ENCODE measurements around the gene XPA.
"Not testable (repeated sequence)": the region's sequence is repeated elsewhere in the genome, so short reads cannot be mapped to it uniquely, and the experiment has no call there.

XPA gene

DNA sequence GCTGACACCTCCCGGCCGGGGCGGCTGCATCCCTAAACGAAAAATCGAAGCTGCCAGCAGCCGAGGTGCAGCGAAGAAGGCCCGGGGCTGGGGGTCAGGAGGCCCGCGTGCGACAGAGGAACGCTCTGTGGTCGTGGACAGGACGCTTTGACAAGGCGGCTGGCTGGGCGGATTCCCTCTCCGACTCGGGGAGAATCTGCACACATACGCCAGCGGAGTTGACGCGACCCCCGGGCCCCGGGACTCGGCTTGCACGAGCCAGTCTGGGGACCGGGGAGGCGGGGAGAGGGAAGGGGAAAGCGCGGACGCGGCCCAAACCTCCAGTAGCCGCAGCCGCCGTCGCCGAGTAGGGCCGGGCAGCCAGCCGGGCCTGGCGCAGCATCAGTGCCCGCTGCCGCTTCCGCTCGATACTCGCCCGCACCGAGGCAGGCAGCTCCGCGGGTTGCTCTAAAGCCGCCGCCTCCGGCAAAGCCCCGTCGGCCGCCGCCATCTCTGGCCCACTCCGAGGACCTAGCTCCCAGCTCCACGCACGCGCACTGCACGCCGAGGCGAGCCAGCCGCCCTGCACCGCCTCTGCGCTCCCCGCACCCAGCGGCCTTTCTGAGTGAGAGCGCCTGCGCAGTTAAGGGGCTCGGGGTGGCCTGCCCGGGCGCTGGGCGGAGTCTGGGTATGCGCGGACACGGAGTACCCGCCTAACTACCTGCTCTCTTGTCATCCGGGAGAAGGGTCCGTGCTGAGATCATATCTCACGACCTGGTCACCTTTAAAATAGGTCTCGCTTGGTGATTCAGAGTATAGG lies at the start of gene XPA:
XPA (minus strand) TSS at position 538 of the 799 bp plus-strand sequence; CDS start at position 490, 48 bp downstream.
- peak; percentile 96 for DNase-seq (ENCODE audit: extremely low spot score, insufficient read length, low read depth)
- peak; percentile 95 for FAIRE-seq

DNA sequence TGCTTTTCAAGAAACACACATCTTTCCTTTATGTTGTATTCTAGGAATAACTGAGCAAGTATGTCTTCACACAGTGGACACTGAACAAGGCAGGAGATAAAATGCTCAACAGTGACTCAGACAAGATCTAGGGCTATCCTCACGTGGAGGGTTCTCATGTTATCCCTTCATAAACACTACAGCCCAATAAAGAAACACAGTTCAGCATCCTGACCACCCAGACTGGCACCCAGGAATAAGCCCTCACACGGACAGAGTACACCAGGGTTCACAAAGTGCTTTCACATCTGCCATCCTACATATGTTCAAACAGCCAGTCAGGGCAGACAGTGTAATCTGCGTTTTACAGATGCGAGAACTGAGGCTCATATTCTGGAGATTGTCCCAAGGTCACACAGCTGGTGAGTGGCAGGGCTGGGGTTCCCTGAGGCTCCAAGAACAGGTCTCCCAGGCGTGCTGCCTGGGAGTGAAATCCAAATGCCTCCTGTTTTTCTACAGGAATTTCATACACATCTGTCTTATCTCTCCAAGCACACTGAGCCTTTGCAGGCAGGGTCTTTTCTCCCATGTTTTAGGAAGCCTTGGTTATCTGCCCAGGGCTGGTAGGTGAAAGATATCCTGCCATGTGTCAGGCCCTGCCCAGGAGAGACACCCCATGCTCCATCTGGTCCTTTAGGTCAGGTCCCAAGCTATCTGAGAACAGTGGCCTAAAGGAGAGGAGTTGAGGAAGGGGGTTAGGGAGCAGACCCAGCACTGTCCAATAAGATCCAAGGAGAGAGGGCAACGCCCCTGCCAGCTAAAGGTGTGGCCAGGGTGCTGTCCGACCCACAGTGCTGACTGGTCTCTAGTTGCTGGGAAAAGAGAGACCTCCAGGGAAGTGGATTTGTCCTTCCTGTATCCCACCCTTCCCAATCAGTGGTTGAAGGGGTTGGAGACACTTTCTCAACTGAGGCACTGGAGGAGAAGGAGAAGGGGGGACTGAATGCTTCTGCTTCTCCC lies 47.9 kb upstream of the XPA start:
- DNase-seq (ENCODE audit: extremely low spot score, insufficient read length, low read depth) = no peak
- FAIRE-seq = no peak

DNA sequence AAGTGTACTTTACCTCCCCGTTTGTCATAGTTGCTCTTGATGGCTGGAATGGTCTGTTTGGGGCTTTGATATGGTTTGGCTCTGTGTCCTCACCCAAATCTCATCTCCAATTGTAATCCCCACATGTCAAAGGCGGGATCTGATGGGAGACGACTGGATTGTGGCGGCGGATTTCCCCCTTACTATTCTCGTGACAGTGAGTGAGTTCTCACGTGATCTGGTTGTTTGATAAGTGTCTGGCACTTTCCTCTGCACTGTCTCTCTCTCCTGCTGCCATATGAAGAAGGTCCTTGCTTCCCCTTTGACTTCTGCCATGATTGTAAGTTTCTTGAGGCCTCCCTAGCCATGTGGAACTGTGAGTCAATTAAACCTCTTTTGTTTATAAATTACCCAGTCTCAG lies 46.9 kb upstream of the XPA start:
- not testable (repeated sequence) for FAIRE-seq; DNase-seq (ENCODE audit: extremely low spot score, insufficient read length, low read depth)

DNA sequence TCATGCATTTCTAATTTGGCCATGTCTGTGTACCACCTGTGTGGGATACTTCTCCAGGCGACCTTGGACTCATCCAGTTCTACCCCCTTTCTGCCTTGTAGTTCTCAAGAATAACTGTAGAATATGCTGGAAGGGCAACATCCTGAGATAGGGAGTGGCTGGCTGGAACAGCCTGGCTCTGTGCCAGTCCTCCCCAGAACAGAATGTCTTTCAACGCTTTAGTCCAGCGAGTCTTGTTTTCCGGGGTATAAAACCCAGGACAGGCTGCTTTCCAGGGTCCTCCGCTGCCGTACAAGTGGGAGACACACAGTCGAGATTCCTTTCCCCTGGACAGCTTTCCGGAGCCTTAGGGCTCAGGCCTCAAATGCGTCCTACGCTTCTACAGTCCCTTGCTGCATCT lies 45.4 kb upstream of the XPA start:
- DNase-seq (ENCODE audit: extremely low spot score, insufficient read length, low read depth) (no peak), FAIRE-seq (no peak)

DNA sequence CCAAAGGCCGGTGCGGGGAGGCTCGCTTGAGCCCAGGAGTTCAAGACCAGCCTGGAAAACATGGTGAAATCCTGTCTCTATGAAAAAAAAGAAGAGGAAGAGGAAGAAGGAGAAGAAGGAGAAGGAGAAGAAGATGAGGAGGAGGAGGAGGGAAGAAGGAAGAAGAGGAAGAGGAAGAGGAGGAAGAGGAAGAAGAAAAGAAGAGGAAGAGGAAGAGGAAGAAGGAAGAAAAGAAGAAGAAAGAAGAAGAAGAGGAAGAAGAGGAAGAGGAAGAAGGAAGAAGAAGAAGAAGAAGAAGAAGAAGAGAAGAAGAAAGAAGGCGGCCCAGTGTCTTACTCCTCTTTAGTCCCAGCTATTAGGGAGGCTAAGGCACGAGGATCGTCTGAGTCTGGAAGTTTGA lies 44.8 kb upstream of the XPA start:
- FAIRE-seq (no peak), DNase-seq (ENCODE audit: extremely low spot score, insufficient read length, low read depth) (no peak)

DNA sequence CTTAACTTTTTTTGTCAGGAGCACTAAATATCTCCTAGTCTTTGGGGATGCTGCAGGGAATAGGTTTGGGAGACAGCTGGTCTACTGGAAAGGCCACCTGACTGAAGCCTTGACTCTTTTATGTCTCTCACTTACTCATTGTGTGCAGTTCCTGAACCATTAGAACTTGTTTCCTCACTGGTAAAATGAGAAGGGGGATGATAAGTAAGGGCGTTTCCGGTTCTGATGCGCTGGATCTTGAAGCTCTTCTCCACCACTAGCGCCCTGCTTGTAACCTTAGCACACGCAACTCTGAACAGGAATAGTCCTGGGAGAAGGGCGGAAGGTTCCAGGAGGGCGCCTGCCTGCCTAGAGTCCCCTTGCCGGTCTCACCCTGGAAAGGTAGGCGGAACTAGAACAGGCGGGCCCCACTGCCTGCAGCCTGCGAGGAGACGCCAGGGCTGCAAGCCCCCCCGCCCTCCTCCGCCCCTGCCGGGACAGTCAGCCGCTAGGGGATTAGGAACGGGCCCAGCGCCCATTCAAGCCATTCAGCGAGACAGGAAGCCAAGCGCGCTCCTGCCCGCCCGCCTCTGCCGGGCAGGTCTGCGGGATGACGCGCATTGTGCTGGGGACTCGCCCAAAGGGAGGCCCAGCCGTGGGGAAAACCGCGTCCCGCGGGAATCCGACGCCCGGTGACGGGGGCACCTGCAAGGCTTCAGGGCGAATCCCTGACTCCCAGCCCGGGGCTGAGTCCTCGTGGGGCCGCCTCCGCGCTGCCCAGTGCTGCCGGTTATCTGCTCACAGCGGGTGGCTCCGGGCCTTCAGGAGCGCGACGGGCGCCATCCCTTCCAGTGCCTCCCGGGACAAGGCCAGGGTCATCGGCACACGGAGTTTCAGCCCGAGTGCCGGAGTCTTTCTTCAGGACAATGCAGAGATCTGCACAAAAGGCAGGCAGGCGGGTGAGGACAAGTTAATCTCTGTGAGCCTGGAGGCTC lies 44.0 kb upstream of the XPA start:
- FAIRE-seq (no peak), DNase-seq (ENCODE audit: extremely low spot score, insufficient read length, low read depth) (no peak)

DNA sequence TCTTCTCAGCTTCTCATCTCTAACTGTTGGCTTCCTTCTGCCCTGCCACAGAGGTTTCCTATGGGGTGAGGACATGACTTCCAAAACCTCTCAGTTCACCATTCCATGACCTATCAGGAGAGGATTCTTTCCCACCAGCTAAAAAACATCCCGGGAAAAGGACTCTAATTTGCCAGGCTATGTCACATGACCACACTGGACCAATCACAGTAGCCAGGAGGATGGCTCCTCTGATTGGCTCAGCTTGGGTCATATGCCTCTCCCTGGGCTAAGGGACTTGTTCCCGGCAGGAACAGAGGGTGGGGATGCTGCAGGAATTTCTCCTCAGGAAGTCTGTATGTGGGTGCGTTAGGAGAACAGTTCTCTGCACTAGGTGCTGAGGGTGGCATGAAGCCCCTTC lies 40.3 kb upstream of the XPA start:
- no peak for DNase-seq (ENCODE audit: extremely low spot score, insufficient read length, low read depth)

DNA sequence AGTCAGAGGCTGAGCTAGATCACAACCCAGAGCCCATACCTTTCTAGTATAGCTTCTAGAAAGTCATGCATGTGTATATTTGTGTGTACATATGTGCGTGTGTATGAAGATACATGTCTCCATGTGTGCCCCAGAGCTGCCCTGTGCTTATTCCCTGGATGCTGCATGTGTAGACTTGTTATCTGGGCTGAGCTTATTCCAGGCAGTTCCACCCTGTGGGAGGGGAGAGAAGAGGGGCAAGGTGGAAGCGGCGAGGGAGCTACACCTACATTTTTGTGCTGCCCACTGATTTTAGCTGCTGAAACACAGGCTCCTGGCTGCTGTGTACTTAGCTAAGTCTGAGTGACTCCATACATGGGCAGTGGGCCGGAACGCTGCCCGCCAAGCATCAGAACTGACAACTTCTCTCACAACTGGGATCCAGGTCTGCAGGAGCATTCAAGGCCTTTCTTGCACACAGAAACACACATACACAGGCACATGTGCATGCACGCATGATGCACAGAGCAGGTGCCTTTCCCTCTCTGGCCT lies 38.0 kb upstream of the XPA start:
- FAIRE-seq (no peak), DNase-seq (ENCODE audit: extremely low spot score, insufficient read length, low read depth) (no peak)

More for the DNA sequence above, 40.3 kb upstream of the XPA start:
- FAIRE-seq = no peak

DNA sequence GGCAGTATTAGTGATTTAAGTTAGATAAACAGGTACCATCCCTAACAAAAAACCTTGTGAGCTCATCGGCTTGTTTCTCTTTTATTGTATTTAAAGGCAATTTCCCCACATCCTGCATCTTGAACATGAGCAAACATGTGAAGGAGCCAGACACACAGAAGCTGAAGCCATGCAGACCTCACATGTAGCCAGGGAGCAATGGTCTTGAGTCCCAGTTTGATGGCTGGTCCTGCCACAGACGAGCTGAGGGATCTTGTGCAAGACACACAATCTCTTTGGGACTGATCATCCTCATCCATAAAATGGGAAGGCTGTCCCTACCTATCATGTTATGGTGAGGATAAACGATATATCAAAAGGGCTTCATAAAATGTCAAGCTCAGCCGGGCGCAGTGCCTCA lies 29.6 kb upstream of the XPA start:
- FAIRE-seq (no peak), DNase-seq (ENCODE audit: extremely low spot score, insufficient read length, low read depth) (no peak)

DNA sequence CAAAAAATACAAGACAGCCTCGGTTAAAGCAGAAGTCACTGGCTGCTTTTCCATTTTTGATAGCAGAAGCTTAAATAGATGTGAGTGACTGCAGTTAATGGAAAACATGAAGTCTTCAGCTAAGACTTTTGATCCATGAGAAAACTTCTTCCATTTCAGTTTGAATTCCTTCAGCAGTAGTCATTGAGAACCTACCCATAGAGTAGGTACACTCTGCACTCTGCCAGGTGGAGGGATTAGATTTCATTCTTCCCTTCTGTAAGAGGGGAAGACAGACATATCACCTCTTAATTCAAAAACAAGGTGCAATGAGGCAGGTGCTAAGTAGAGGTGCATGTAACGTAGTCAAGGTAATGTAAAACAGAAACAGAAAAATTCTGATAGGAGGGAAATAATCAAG lies 26.7 kb upstream of the XPA start:
- FAIRE-seq = no peak
- no peak for DNase-seq (ENCODE audit: extremely low spot score, insufficient read length, low read depth)

DNA sequence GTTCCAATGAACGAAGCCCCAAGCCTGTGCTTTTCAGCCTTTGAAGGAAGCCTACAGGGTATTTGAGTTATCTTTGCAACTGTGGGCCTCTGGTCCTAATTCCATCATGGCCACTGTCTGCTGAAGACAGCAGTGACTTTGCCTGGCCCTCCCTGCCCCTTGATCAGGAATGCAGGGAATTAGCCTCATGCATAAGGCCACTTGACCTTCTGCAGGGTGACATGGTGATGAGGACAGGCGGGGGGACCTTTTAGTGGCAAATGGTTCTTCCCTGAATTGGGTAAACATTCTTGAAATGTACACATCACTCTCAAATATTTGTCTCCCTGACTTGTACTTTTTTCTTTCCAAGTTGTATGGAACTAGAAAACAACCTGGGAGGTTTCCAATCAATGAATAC lies 25.2 kb upstream of the XPA start:
- DNase-seq (ENCODE audit: extremely low spot score, insufficient read length, low read depth) (no peak), FAIRE-seq (no peak)

DNA sequence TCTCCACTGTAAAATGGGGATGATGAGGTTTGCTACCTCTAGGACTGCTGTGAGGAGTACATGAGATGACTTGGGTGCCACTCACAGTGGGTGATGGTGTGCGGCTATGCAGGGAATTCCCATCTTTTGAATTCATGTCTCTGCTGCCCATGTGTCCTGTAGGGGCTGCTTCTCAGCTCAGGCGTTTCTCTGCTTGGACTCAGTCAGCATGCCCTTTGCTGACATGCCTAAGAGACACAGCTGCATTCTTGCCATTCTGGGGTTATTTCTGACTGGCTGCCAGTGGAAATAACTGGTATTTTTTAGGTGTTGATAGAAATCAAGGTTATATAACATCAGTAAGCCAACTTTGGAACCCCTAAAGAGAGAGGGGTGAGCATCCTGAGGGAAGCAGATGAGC lies 24.3 kb upstream of the XPA start:
- DNase-seq (ENCODE audit: extremely low spot score, insufficient read length, low read depth) (no peak), FAIRE-seq (no peak)

DNA sequence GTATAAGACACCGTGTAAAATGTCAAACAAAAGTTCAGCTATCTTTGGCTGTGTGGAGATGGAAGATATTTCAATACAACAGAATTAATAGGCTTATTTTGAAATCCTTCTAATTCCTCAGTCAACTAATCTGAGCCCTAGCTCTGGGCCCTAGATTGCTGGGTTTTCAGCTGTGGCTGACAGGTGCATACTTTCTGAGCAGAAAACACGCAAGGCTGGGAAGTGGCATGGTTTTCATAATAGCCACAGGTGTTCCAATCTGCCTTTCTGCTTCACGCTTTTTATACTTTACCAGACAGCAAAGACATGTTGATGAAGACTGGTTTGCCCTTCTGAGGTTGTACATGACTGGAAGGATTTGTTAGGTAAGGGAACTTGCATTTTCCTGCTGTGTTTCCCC lies 20.7 kb upstream of the XPA start:
- no peak for DNase-seq (ENCODE audit: extremely low spot score, insufficient read length, low read depth)
- FAIRE-seq = no peak

DNA sequence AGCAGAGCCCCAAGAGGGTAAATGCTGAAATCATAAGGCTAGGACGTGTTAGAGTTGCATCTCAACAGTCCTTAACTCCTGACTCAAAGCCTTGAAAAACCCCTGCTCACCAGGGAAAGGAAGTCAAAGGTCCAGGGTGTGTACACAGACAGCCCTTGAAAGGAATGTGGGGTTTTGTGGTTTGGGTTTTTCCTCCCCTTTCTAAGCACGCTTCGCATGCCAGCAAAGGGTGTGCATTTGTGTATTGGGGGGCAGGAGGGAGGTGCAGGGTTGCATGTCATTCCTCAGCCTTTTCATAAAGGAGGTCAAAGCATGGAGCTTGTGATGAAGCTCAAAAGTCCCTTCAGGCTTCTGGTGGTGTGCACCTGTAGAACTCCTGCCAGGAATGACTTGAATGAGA lies 17.3 kb upstream of the XPA start:
- DNase-seq (ENCODE audit: extremely low spot score, insufficient read length, low read depth) (no peak), FAIRE-seq (no peak)

DNA sequence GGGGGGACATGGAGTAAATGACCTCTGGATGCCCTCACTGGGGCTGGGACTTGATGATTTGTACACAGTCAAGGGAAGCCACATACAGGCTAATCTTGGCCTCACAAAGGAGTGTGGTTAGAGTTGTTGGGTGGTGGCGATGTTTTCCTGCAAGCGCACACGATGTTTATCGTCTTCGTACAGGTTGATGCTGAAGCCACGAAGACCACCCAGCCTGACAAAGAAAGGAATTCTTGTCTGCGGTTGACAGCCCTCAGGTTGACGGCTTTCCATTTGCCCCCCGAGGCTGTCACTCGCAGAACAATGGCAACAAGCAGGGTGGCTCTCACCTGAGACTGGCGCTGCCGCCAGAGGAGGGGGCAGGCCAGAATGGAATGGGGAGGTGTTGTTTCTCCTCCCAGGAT lies 14.1 kb upstream of the XPA start:
- FAIRE-seq = no peak

DNA sequence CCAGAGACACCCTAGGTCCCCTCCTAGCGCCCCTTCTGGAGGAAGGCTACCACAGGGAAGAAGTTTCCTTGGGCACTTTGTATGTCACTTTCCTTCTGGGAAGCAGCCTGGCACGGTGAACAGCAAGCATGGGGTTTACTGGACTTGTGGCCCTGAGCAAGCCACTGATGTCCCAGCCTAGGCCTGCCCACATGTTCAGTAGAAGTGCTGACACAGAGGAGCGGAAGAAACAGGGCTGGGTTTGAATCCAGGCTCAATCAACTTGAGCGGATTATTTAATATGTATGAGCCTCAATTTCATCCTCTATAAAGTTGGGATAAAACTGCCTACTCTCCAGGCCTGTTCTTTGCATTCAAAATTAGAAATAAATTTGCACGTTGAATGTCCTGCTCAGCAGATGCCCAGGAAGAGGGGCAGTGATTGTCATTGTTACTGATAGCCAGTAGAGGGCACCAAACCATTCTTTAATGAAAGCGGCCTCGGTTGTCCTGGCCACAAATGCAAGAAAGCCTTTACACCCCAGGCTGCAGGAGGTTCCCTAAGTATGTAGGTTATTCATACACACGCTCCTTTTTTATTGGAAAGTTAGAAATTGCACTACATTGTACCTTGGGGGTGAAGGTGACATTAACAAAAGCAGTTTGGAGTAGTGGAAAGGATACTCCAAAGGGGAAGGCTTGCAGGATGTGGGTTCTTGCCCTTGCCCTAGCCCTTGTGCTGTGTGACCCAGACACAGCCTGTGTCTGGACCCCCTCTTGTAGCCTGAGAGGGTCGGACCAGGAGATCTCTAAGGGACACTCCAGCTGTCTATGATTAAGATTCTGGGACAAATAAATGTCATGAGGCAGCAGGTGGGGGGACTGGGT lies 13.4 kb upstream of the XPA start:
- DNase-seq (ENCODE audit: extremely low spot score, insufficient read length, low read depth) = peak; percentile 60
- peak; percentile 87 for FAIRE-seq

More for the DNA sequence above, 14.1 kb upstream of the XPA start:
- no peak for DNase-seq (ENCODE audit: extremely low spot score, insufficient read length, low read depth)

DNA sequence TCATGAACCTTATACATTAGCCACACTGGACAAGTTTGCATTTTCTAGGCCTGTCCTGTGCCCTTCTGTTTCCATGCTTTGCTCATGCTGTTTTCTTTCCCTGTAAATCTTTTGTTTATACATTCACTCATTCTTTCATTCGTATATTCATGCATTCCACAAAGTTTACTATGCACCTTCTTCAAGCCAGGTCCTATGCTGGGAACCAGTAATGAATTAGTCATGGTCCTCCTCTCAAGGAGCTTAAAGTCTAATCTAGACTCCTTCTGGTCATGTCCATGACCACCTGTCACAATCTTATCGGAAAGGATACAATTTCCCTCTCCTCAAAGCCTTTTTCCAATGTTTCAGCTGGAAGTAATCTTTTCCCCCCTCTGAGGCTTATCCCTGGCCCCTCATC lies 9.1 kb upstream of the XPA start:
- no peak for FAIRE-seq
- DNase-seq (ENCODE audit: extremely low spot score, insufficient read length, low read depth) = no peak

DNA sequence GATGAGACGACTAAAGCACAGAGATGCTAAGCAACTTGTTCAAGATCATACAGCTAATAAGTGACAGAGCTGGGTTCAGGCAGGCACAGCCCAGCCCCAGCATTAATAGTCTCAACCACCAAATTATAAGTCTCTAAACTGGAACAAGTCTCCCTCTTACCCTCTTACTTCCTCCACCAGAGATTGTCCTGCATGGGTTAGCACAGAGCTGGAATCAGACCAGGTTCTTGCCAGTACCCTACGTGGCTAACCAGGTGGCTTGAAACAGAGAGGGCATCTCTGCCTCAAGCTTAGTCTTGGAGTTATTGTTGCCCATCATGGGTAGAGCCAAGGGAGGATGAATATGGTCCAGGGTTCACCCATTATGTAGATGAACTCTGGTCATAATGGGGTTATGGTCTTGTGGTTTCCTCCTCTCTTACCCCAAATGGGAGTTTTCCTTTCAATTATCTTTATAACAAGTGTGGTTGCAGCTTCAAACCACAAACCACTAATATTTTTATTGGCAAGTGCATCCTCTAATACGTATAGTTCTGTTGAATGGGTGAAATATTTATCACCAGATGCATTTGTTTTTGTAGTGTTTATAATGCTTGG lies 8.3 kb upstream of the XPA start:
- FAIRE-seq = no peak
- DNase-seq (ENCODE audit: extremely low spot score, insufficient read length, low read depth) = no peak
